ENCODE measurements around the gene TBL3. TPM values are rescaled to one million over a fixed set of nuclear protein-coding genes. Genes with fewer than 3 reads are reported as not detected.

Gene TBL3
- total RNA-seq, 1 experiment from 2014 or later, result 42.4 TPM

- H3K4me3 ChIP-seq (ENCODE audit: low read depth in 2 of 2, low read length in 2 of 2), result no peak overlapping the region
- no peak for ATAC-seq
- intact Hi-C loops (cut with micrococcal nuclease; ENCODE audit: unreplicated experiment), result no loop called here
Measured at GRCh38 chr16:1978476-1979120, 6.7 kb downstream of the TBL3 start.

GRCh38 chr16:1979271-1980029, 7.6 kb downstream of the TBL3 start:
- ChIA-PET CTCF (no interaction called here), POLR2A (interaction anchor here (0.5 kb wide), 1 partner anchor 9 kb away, joined by 3 read pairs; no protein-coding TSS in a partner anchor)
- intact Hi-C loops (cut with micrococcal nuclease; ENCODE audit: unreplicated experiment) (no loop called here), in situ Hi-C loops (cut with HindIII; ENCODE audit: low pct_unique_long_range_greater_than_20kb, low sequenced_read_pairs) (no loop called here)
- Histone ChIP-seq H3K4me1 (ENCODE audit: control insufficient read depth, insufficient read depth, low read length) (peaks cover 36% of the 10 kb centered on the region), H3K36me3 (ENCODE audit: control insufficient read depth, insufficient read depth, low read length) (peaks cover under 1% of the 10 kb centered on the region; the same call in 1 of the 2 replicates), H3K27me3 (ENCODE audit: control insufficient read depth, insufficient read depth, low read length) (no peaks in the 10 kb centered on the region), H3K9me3 (ENCODE audit: control insufficient read depth, insufficient read depth, low read depth, low read length) (no peaks in the 10 kb centered on the region), H3K4me3 (ENCODE audit: low read depth in 2 of 2, low read length in 2 of 2) (peak overlapping the region; percentile 4 to 11; a peak in 2 of 4 replicates), H3K27ac (ENCODE audit: low read length) (no peak overlapping the region)
- TF ChIP-seq POLR2AphosphoS5 (IDR thresholded peaks at IDR 0.05; ENCODE audit: low read depth, low read length) (peak; percentile 41; the same call in 1 of the 2 replicates), TCF7L2 (IDR thresholded peaks at IDR 0.05; ENCODE audit: low read depth, low read length) (no peak), SIN3A (IDR thresholded peaks at IDR 0.05; ENCODE audit: borderline replicate concordance, insufficient read depth, low read depth, low read length) (no peak), REST (IDR thresholded peaks at IDR 0.05; ENCODE audit: insufficient read depth in 1 of 2, low read depth in 2 of 2, low read length in 1 of 2) (no peak)
- BruUV-seq (replicated peaks), result no TSS peak
- DNase-seq (ENCODE audit: low read depth, low spot score), result no peak
- ATAC-seq, result peak; percentile 24

More at GRCh38 chr16:1978476-1979120, 6.7 kb downstream of the TBL3 start:
- no peak for TF ChIP-seq REST (IDR thresholded peaks at IDR 0.05; ENCODE audit: insufficient read depth in 1 of 2, low read depth in 2 of 2, low read length in 1 of 2)
- in situ Hi-C loops (cut with HindIII; ENCODE audit: low pct_unique_long_range_greater_than_20kb, low sequenced_read_pairs), result no loop called here
- H3K27me3 ChIP-seq (ENCODE audit: control insufficient read depth, insufficient read depth, low read length), result no peaks in the 10 kb centered on the region
- no TSS peak for BruUV-seq (replicated peaks)
- H3K27ac ChIP-seq (ENCODE audit: low read length), result no peak overlapping the region
- H3K36me3 ChIP-seq (ENCODE audit: control insufficient read depth, insufficient read depth, low read length), result no peaks in the 10 kb centered on the region; the same call in 1 of the 2 replicates
- no peaks in the 10 kb centered on the region for H3K9me3 ChIP-seq (ENCODE audit: control insufficient read depth, insufficient read depth, low read depth, low read length)
- DNase-seq (ENCODE audit: low read depth, low spot score), result no peak
- peaks cover 36% of the 10 kb centered on the region for H3K4me1 ChIP-seq (ENCODE audit: control insufficient read depth, insufficient read depth, low read length)
- ChIA-PET POLR2A (interaction anchor here (0.5 to 0.7 kb wide), 2 partner anchors 8 to 9 kb away, joined by 3 read pairs; no protein-coding TSS in a partner anchor), CTCF (no interaction called here)
